ENCODE data around the gene ERCC8.

Gene ERCC8

DNA sequence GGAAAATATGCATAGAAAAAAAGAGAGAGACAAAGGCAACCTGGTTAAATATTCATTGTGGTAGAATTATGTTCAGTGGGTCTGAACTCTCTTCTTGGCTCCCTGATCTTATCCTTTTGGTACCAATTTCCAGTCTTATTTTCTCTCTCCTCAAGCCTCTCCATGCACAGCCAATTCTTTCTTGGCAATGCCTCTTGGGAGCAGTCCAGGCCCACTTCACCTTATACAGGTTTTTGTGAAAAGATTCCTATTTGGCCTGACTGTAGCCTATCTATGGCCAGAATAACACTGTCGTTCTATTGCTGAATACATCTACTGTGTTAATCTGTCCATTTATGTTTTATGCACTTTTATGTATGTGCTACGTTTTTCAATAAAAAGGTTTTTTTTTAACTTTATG is 103.5 kb downstream of the ERCC8 start:
- no peak for DNase-seq (ENCODE audit: low read depth in 1 of 2, low spot score in 1 of 2)

DNA sequence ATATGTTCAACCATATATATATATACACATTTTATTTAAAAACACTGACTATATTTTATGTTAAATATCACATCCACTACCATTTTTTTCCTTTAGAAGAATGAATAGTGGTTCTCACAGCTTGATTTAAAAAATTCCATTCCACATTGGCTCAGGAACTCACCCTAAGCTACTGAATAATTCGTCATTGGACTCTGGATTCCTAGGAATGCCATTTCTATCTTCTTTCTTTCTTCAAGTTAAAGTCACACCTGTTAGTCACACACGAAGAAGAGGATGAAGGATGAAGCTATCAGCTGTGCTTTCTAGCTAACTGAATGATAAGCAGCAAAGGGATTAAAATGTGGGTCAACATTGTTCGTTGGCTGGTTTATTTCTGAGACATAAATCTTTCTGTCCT is 108.7 kb downstream of the ERCC8 start:
- DNase-seq (ENCODE audit: low read depth in 1 of 2, low spot score in 1 of 2): no peak

DNA sequence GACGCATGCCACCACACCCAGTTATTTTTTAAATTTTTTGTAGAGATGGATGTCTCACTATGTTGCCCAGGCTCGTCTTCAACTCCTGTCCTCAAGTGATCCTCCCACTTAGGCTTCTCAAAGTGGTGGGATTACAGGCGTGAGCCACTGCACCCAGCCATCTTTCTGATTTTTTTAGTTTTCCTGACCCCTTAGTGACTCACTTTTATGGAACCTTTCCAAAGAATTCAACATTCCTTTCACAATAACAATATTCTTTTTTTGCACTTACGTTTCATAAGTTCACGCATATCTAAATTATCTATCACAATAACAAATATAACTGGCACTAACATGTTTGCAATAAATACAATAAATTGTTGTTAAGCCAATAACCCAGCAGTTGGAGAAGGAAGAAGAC is 109.3 kb downstream of the ERCC8 start:
- DNase-seq (ENCODE audit: low read depth in 1 of 2, low spot score in 1 of 2): no peak

DNA sequence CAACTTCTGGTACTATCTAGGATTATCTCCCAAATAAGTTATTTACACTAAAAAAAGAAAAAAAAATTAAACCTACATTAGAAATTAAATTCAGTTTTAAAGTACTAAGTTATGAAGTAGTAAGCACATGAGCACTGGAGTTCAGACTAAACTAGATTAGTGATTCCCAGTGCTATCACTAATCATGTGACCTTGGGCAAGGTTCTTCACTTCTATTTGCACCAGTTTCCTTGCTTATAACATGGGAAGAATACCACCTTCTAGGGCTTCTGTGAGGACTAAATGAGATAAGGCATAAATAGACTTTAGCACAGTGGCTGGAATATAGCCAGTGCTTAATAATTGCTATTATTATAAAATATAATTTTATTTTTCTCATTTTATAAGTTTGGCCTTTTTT is 111.3 kb downstream of the ERCC8 start:
- DNase-seq (ENCODE audit: low read depth in 1 of 2, low spot score in 1 of 2): no peak

DNA sequence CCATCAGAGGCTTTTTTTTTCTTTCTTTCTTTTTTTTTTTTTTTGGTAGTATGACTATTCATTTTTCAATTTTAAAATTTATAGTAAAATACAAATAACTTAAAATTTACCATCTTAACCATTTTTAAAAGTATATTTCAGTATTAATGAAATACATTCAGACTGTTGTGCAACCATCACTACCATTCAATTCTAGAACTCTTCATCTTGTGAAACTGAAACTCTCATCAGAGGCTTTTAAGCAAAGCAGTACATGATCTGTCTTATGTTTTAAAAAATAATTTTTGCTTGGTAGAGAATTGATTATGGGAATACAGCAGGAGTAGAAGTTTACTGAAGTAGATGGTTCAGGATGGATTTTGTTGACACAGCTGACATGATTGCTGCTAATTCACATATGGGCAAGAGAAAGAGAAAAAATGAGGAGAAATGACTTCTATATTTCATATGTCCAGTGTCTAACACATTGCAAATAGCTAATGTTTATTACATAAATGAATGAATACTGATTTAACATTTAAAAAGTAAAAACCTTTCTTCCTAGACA is 114.2 kb downstream of the ERCC8 start:
- no peak for DNase-seq (ENCODE audit: low read depth in 1 of 2, low spot score in 1 of 2)

DNA sequence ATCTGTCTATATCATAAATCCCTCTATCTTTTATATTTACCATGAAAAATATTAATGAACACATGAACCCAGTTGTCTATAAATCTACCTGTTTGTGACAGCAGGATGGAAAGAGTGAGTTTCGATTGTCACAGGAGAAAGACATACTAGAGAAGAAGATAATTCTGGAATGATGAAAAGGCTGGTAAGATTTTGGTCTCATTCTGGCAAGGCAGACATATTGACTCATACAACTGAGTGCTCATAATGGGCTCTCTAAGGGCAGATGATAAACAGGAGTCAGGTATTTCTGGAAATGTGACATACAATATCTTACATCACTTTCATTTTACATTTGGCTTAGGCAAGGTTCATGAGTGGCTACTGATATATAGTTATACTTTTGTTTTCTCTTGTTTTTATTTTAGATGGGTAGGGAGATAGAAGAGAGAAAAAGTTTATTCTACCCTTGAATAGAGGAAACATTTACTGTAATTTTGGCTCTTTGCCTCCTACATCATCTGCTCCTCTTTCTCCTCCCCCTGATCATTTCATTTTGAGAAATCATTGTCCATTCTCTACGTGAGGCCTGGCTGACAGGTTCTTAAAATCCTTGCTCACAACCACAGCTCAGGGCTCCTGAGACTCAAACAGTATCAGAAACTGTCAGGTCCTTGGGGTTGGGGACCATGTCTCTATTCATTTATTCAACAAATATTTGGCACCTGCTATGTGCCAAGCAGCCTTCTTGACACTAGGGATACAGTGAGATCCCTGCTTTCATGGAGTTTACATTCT is 115.2 kb downstream of the ERCC8 start:
- no peak for DNase-seq (ENCODE audit: low read depth in 1 of 2, low spot score in 1 of 2)

DNA sequence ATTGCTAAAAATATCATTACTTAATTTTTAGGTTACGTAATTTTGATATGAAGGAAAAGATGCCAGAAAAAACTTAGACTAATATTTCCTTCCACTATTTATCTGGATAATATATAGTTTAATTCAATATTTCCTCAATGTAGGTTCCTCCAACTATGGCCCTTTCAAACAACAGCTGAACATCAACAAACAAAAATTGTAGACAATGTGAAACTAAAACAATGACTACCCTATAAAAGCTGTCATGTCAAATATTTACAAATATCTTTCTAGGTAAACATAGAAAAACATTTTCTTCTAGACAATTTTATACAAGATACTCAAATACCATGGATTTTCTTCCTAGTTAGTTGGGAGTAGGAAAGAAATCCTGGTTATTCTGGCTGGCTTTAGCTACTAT is 117.7 kb downstream of the ERCC8 start:
- no peak for DNase-seq (ENCODE audit: low read depth in 1 of 2, low spot score in 1 of 2)

DNA sequence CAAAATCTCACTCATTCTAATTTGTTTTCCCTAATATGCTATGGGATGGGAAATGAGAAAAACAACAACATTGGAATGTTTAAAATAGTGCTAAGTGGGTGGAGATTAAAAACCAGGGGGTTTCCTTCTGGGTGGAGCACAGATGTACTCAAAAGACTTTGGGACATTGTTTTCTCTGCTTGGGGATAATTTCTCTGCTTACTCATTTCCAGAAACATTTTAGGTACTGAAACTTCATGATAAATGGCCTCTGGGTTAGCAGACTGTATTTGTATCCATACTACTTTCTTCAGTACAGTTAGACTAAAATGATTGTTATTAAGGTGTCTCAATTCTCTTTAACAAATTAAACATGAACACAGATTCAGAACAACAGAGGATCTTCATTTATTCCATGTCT is 118.2 kb downstream of the ERCC8 start:
- DNase-seq (ENCODE audit: low read depth in 1 of 2, low spot score in 1 of 2): no peak

Measured in activated T-helper 1 cell treated with anti-CD3 and anti-CD28 coated beads, Interleukin-2, amount 50 U/mL, for 16 hours (primary cell).